Measurements from ENCODE around the gene PASD1.

- TF ChIP-seq ZNF274 (IDR thresholded peaks at IDR 0.05; ENCODE audit: insufficient read depth, insufficient read length) (no peak), JUNB (IDR thresholded peaks at IDR 0.05) (no peak), CREB1 (IDR thresholded peaks at IDR 0.05; ENCODE audit: low read depth) (no peak), POLR2AphosphoS2 (IDR thresholded peaks at IDR 0.05; ENCODE audit: low read depth, low read length) (no peak), CTCF (IDR thresholded peaks at IDR 0.05 in 2 of 3, conservative IDR thresholded peaks at IDR 0.05 in 1 of 3; ENCODE audit: control insufficient read depth in 2 of 3, extremely low read depth in 1 of 3, insufficient read depth in 1 of 3, low read depth in 3 of 3, low read length in 3 of 3) (no peak), MYC (IDR thresholded peaks at IDR 0.05; ENCODE audit: insufficient read depth, insufficient read length, insufficient replicate concordance, low read length, severe bottlenecking) (no peak), SMARCA5 (IDR thresholded peaks at IDR 0.05) (no peak), RAD21 (IDR thresholded peaks at IDR 0.05; ENCODE audit: insufficient read depth, low read depth, low read length) (no peak), MTA3 (IDR thresholded peaks at IDR 0.05; ENCODE audit: borderline replicate concordance, low read length) (no peak), NR2C1 (IDR thresholded peaks at IDR 0.05) (no peak), POLR2AphosphoS5 (IDR thresholded peaks at IDR 0.05; ENCODE audit: low read length) (no peak)
Observed at GRCh38 chrX:151703487-151703886, 140.0 kb downstream of the PASD1 start.
